Calu3 (cell line): ENCODE data around the gene LYSMD2. TPM values are rescaled to one million over a fixed set of nuclear protein-coding genes. Genes with fewer than 3 reads are reported as not detected.

Experiments
- BruUV-seq: library from RNA; stranded (reverse); fragments of 400-500 nt; replicated peaks from 2 replicates; lab custom pipeline; 2021; lab: Mats Ljungman, UMichigan
- CTCF ChIA-PET: fragments of 300-600 bp; sonication (Branson Sonifier 250); formaldehyde crosslinking; loops from one replicate; lab custom pipeline; 2022; ENCODE audit warnings: antibody characterized with exemption; lab: Charles Lee
- DNase-seq: peaks from one replicate; pipeline ENCODE4 v3.0.0; 2022
- H3K27ac Mint-ChIP-seq: one replicate; pipeline ENCODE4 v1.8.0; 2022; ENCODE audit warnings: mixed read lengths; ENCODE audit not compliant: unreplicated experiment
- H3K27me3 Mint-ChIP-seq: one replicate; pipeline ENCODE4 v1.8.0; 2022; ENCODE audit warnings: mixed read lengths; ENCODE audit not compliant: unreplicated experiment
- H3K36me3 Mint-ChIP-seq: one replicate; pipeline ENCODE4 v1.8.0; 2022; ENCODE audit warnings: mild to moderate bottlenecking, moderate library complexity, mixed read lengths; ENCODE audit not compliant: insufficient read depth, unreplicated experiment
- H3K4me1 Mint-ChIP-seq: one replicate; pipeline ENCODE4 v1.8.0; 2022; ENCODE audit warnings: mild to moderate bottlenecking, low read depth, mixed read lengths; ENCODE audit not compliant: unreplicated experiment
- H3K4me3 Mint-ChIP-seq: one replicate; pipeline ENCODE4 v1.8.0; 2022; ENCODE audit warnings: mild to moderate bottlenecking, low read depth, moderate library complexity, mixed read lengths; ENCODE audit not compliant: unreplicated experiment
- H3K9me3 Mint-ChIP-seq: one replicate; pipeline ENCODE4 v1.8.0; 2022; ENCODE audit warnings: low read depth, mixed read lengths; ENCODE audit not compliant: unreplicated experiment
- intact Hi-C: fragments of 100-400 bp; cut with micrococcal nuclease; formaldehyde crosslinking; loops from one replicate; pipeline ENCODE4 v1.10.0; 2022; ENCODE audit not compliant: unreplicated experiment
- total RNA-seq: library from RNA; stranded (reverse); gene quantifications from 2 replicates; pipeline ENCODE4 v1.2.3, GENCODE V29; 2022
- TF ChIP-seq, protein P1 (sequence below): fragments of 200-600 bp; IDR thresholded peaks from one replicate; pipeline ENCODE4 v1.8.0; 2022; ENCODE audit warnings: antibody characterized with exemption; ENCODE audit not compliant: unreplicated experiment

Gene LYSMD2
- total RNA-seq, 1 experiment from 2014 or later: 14.3 TPM

DNA sequence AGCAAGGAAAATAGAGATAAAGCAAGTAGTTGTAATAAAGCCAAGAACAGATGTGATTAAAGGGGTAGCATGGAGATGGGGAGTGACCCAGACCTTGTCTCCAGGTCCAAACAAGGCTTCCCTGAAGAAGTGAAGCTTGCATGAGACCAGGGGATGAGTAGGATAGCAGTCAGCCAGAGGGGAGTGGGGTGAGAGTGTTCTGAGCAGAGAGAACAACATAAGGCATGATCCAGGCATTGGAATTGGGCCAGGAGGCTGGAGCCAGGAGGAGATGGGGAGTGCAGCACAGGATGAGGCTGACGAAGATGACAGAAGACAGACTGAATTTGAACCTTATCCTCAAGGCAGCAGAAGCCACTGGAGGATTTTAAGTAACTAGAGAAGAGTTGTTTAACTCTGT, 21.2 kb upstream of the LYSMD2 start:
- TF ChIP-seq, protein P1, sequence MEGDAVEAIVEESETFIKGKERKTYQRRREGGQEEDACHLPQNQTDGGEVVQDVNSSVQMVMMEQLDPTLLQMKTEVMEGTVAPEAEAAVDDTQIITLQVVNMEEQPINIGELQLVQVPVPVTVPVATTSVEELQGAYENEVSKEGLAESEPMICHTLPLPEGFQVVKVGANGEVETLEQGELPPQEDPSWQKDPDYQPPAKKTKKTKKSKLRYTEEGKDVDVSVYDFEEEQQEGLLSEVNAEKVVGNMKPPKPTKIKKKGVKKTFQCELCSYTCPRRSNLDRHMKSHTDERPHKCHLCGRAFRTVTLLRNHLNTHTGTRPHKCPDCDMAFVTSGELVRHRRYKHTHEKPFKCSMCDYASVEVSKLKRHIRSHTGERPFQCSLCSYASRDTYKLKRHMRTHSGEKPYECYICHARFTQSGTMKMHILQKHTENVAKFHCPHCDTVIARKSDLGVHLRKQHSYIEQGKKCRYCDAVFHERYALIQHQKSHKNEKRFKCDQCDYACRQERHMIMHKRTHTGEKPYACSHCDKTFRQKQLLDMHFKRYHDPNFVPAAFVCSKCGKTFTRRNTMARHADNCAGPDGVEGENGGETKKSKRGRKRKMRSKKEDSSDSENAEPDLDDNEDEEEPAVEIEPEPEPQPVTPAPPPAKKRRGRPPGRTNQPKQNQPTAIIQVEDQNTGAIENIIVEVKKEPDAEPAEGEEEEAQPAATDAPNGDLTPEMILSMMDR: no peak
- no peak for DNase-seq

DNA sequence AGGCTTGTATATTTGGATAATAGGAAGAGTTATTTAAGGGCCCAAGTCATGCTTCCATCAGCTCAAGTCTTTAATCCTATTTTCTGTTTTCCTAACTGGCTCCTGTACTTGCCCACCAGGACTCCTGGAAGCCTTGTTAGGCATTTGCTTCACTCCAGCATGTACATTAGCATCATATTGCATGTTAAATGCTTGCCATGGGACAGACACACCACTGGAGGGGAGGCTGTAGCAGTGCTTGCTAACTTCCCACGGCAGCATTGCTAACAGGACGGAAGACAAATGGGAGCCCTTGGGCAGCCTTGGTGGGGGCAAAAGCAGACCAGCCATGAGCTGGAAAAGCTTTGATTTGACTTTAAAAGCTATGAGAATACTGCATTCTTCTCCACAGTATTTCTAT, 20.0 kb upstream of the LYSMD2 start:
- no TSS peak for BruUV-seq
- Mint-ChIP-seq H3K9me3 (no peaks in the 10 kb centered on the region), H3K36me3 (no peaks in the 10 kb centered on the region), H3K4me1 (no peaks in the 10 kb centered on the region), H3K27me3 (peaks cover 81% of the 10 kb centered on the region), H3K4me3 (no peak overlapping the region), H3K27ac (no peak overlapping the region)
- DNase-seq: no peak
- CTCF ChIA-PET: interaction anchor here (0.5 to 0.7 kb wide), 2 partner anchors 11 to 72 kb away, joined by 4 to 5 read pairs; partner anchors contain the start of gene TMOD3
- intact Hi-C loops: no loop called here
- TF ChIP-seq, protein P1: no peak

More for the DNA sequence above, 21.2 kb upstream of the LYSMD2 start:
- intact Hi-C loops: no loop called here
- H3K4me3 Mint-ChIP-seq: no peak overlapping the region
- H3K36me3 Mint-ChIP-seq: no peaks in the 10 kb centered on the region
- H3K27ac Mint-ChIP-seq: no peak overlapping the region
- BruUV-seq: no TSS peak
- CTCF ChIA-PET: interaction anchor here (0.7 kb wide), 1 partner anchor 147 kb away, joined by 3 read pairs; no protein-coding TSS in a partner anchor
- H3K4me1 Mint-ChIP-seq: no peaks in the 10 kb centered on the region
- H3K9me3 Mint-ChIP-seq: no peaks in the 10 kb centered on the region
- peaks cover 69% of the 10 kb centered on the region for H3K27me3 Mint-ChIP-seq

DNA sequence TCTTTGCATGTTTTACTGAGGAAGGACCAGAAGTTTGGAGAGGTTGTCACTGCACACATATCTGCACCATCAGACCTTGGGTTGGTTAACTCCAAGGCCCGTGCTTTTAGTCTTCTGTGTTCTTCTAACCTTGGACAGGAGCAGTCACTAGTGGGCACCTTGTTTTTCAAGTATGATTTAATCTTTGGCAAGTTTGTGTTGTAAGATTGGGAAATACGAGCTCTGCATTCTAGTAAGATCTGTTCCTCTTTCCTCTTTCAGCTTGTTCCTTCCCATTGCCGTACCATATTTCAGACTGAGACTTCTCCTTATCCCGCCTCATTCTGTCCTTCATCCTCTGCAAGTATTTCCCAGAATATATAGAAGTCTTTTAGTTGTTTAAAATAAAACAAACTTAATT, 19.0 kb upstream of the LYSMD2 start:
- Mint-ChIP-seq H3K36me3 (no peaks in the 10 kb centered on the region), H3K27me3 (peaks cover 90% of the 10 kb centered on the region), H3K9me3 (no peaks in the 10 kb centered on the region), H3K4me3 (no peak overlapping the region), H3K4me1 (no peaks in the 10 kb centered on the region), H3K27ac (no peak overlapping the region)
- no TSS peak for BruUV-seq
- TF ChIP-seq, protein P1: no peak
- DNase-seq: no peak
- CTCF ChIA-PET: interaction anchor here (0.7 kb wide), 1 partner anchor 10 kb away, joined by 5 read pairs; no protein-coding TSS in a partner anchor
- intact Hi-C loops: no loop called here

DNA sequence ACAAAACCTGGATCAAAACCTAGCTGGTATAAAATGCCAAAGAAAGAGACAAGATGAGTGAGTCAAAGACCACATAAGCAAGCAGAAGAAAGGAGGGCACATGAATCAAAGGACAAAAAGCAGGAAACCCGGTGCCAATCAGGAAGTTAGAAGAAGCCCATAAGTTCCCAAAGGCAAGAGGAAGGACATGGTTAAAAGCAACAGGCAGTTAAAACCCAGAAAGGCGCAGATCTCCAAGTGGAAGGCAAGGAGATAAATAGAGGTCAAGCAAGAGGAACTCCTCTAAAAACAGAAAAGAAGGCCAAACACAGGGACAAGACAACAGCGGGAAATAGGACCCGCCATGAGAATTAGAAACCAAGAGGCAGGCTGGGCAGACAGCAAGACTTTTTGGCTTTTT, 18.3 kb upstream of the LYSMD2 start:
- H3K27ac Mint-ChIP-seq: no peak overlapping the region
- BruUV-seq: no TSS peak
- H3K9me3 Mint-ChIP-seq: no peaks in the 10 kb centered on the region
- H3K36me3 Mint-ChIP-seq: no peaks in the 10 kb centered on the region
- H3K4me3 Mint-ChIP-seq: no peak overlapping the region
- TF ChIP-seq, protein P1: no peak
- H3K4me1 Mint-ChIP-seq: peaks cover 7% of the 10 kb centered on the region
- no peak for DNase-seq
- intact Hi-C loops: no loop called here
- peaks cover 91% of the 10 kb centered on the region for H3K27me3 Mint-ChIP-seq
- CTCF ChIA-PET: no interaction called here
